HEK293 (cell line): Measurements from ENCODE around the gene FNDC1.

ENCODE experiments used
- CTCF ChIA-PET: fragments of 350-600 bp; formaldehyde crosslinking; extraction: SDS; loops from one replicate; lab custom pipeline; 2021; ENCODE audit warnings: antibody characterized with exemption; lab: Yijun Ruan, JAX
- POLR2A ChIA-PET: fragments of 300-600 bp; formaldehyde crosslinking; extraction: SDS; loops from one replicate; lab custom pipeline; 2020; ENCODE audit warnings: antibody characterized with exemption, inconsistent platforms; lab: Yijun Ruan, JAX
- H3K27ac ChIP-seq: fragments of 200-500 bp; sonication (Bioruptor generic); 2 replicates; pipeline ENCODE4 v1.5.1; 2014; ENCODE audit warnings: low read depth, low read length, control low read depth, inconsistent platforms; ENCODE audit errors: extremely low read depth
- H3K36me3 ChIP-seq, 2 experiments: fragments of 200-500 bp in 1 of 2; sonication (Bioruptor generic) in 1 of 2; 1 replicate in 1 of 2; 2 replicates in 1 of 2; pipeline ENCODE4 v1.5.1; 2014 to 2017; ENCODE audit warnings: inconsistent platforms in 2 of 2, low read length in 2 of 2; ENCODE audit not compliant: control insufficient read depth in 2 of 2, insufficient read depth in 1 of 2
- H3K4me1 ChIP-seq: fragments of 200-500 bp; sonication (Bioruptor generic); 2 replicates; pipeline ENCODE4 v1.5.1; 2014; ENCODE audit warnings: mild to moderate bottlenecking, low read length, inconsistent platforms; ENCODE audit not compliant: control insufficient read depth, insufficient read depth
- H3K4me3 ChIP-seq: 2 replicates; pipeline ENCODE4 v1.5.1; 2011; ENCODE audit warnings: low read depth, mild to moderate bottlenecking, control low read depth, low read length, moderate library complexity
- H3K9me3 ChIP-seq: fragments of 200-500 bp; sonication (Bioruptor generic); 2 replicates; pipeline ENCODE4 v1.5.1; 2014; ENCODE audit warnings: low read depth, low read length, inconsistent platforms; ENCODE audit not compliant: control insufficient read depth, insufficient read depth
- ZFHX2 ChIP-seq: fragments of 450-650 bp; formaldehyde crosslinking; conservative IDR thresholded peaks from 2 replicates; pipeline ENCODE4 v1.5.1; 2016; ENCODE audit warnings: missing biosample characterization, missing genetic modification characterization
- ZNF114 ChIP-seq: fragments of 450-650 bp; formaldehyde crosslinking; IDR thresholded peaks from 2 replicates; pipeline ENCODE4 v1.5.0; 2017; ENCODE audit warnings: missing biosample characterization, missing genetic modification characterization
- ZNF140 ChIP-seq: fragments of 450-650 bp; formaldehyde crosslinking; IDR thresholded peaks from 2 replicates; pipeline ENCODE4 v1.5.1; 2016; ENCODE audit warnings: missing biosample characterization, missing genetic modification characterization
- ZNF19 ChIP-seq: fragments of 450-650 bp; formaldehyde crosslinking; IDR thresholded peaks from 2 replicates; pipeline ENCODE4; 2016; ENCODE audit warnings: missing biosample characterization, missing genetic modification characterization, low read depth
- ZNF311 ChIP-seq: fragments of 450-650 bp; formaldehyde crosslinking; IDR thresholded peaks from 2 replicates; pipeline ENCODE4 v1.5.1; 2017; ENCODE audit warnings: missing biosample characterization, missing genetic modification characterization, borderline replicate concordance
- ZNF510 ChIP-seq: fragments of 450-650 bp; formaldehyde crosslinking; IDR thresholded peaks from 2 replicates; pipeline ENCODE4 v1.5.1; 2018; ENCODE audit warnings: mild to moderate bottlenecking, missing genetic modification characterization, missing biosample characterization; ENCODE audit not compliant: insufficient replicate concordance
- ZNF514 ChIP-seq: fragments of 450-650 bp; formaldehyde crosslinking; IDR thresholded peaks from 2 replicates; pipeline ENCODE4 v1.5.1; 2016; ENCODE audit warnings: missing biosample characterization, missing genetic modification characterization
- ZNF544 ChIP-seq: fragments of 450-650 bp; formaldehyde crosslinking; IDR thresholded peaks from 2 replicates; pipeline ENCODE4 v1.5.0; 2017; ENCODE audit warnings: missing biosample characterization, missing genetic modification characterization
- ZNF561 ChIP-seq: fragments of 450-650 bp; IDR thresholded peaks from 2 replicates; pipeline ENCODE4 v1.5.1; 2018; ENCODE audit warnings: missing biosample characterization, missing genetic modification characterization, borderline replicate concordance
- ZNF629 ChIP-seq: fragments of 450-650 bp; formaldehyde crosslinking; IDR thresholded peaks from 2 replicates; pipeline ENCODE4 v1.5.1; 2017; ENCODE audit warnings: missing biosample characterization, missing genetic modification characterization
- ZNF654 ChIP-seq: fragments of 450-650 bp; formaldehyde crosslinking; IDR thresholded peaks from 2 replicates; pipeline ENCODE4 v1.5.1; 2016; ENCODE audit warnings: low read depth, missing biosample characterization, missing genetic modification characterization
- TF ChIP-seq, protein P1 (sequence below): fragments of 450-650 bp; formaldehyde crosslinking; IDR thresholded peaks from 2 replicates; pipeline ENCODE4 v1.5.1; 2017; ENCODE audit warnings: missing biosample characterization, mild to moderate bottlenecking, missing genetic modification characterization, moderate library complexity
- TF ChIP-seq, protein P2 (sequence below): fragments of 450-650 bp; formaldehyde crosslinking; IDR thresholded peaks from 2 replicates; pipeline ENCODE4 v1.5.1; 2016; ENCODE audit warnings: missing biosample characterization, missing genetic modification characterization
- TF ChIP-seq, protein P3 (sequence below): fragments of 450-650 bp; formaldehyde crosslinking; IDR thresholded peaks from 2 replicates; pipeline ENCODE4 v1.5.1; 2017; ENCODE audit warnings: missing biosample characterization, missing genetic modification characterization
- TF ChIP-seq, protein P4 (sequence below): fragments of 450-650 bp; formaldehyde crosslinking; IDR thresholded peaks from 2 replicates; pipeline ENCODE4 v1.5.1; 2016; ENCODE audit warnings: missing biosample characterization, missing genetic modification characterization, low read depth
- TF ChIP-seq, protein P5 (sequence below): fragments of 450-650 bp; formaldehyde crosslinking; IDR thresholded peaks from 2 replicates; pipeline ENCODE4 v1.5.1; 2016; ENCODE audit warnings: missing biosample characterization, missing genetic modification characterization, borderline replicate concordance
- TF ChIP-seq, protein P6 (sequence below): fragments of 450-650 bp; formaldehyde crosslinking; IDR thresholded peaks from 2 replicates; pipeline ENCODE4 v1.5.1; 2016; ENCODE audit warnings: missing biosample characterization, missing genetic modification characterization

FNDC1 gene

DNA sequence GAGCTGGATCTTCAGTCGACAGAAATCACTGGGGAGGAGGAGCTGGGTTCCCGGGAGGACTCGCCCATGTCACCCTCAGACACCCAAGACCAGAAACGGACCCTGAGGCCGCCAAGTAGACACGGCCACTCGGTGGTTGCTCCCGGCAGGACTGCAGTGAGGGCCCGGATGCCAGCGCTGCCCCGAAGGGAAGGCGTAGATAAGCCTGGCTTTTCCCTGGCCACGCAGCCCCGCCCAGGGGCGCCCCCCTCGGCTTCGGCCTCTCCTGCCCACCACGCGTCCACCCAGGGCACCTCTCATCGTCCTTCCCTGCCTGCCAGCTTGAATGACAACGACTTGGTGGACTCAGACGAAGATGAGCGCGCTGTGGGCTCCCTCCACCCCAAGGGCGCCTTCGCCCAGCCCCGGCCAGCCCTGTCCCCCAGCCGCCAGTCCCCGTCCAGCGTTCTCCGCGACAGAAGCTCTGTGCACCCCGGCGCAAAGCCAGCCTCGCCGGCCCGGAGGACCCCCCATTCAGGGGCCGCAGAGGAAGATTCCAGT is 63.0 kb downstream of the FNDC1 start (continued):
- TF ChIP-seq, protein P1, sequence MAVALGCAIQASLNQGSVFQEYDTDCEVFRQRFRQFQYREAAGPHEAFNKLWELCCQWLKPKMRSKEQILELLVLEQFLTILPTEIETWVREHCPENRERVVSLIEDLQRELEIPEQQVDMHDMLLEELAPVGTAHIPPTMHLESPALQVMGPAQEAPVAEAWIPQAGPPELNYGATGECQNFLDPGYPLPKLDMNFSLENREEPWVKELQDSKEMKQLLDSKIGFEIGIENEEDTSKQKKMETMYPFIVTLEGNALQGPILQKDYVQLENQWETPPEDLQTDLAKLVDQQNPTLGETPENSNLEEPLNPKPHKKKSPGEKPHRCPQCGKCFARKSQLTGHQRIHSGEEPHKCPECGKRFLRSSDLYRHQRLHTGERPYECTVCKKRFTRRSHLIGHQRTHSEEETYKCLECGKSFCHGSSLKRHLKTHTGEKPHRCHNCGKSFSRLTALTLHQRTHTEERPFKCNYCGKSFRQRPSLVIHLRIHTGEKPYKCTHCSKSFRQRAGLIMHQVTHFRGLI (tag by site-specific recombination) = no peak
- TF ChIP-seq, protein P2, sequence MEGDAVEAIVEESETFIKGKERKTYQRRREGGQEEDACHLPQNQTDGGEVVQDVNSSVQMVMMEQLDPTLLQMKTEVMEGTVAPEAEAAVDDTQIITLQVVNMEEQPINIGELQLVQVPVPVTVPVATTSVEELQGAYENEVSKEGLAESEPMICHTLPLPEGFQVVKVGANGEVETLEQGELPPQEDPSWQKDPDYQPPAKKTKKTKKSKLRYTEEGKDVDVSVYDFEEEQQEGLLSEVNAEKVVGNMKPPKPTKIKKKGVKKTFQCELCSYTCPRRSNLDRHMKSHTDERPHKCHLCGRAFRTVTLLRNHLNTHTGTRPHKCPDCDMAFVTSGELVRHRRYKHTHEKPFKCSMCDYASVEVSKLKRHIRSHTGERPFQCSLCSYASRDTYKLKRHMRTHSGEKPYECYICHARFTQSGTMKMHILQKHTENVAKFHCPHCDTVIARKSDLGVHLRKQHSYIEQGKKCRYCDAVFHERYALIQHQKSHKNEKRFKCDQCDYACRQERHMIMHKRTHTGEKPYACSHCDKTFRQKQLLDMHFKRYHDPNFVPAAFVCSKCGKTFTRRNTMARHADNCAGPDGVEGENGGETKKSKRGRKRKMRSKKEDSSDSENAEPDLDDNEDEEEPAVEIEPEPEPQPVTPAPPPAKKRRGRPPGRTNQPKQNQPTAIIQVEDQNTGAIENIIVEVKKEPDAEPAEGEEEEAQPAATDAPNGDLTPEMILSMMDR (tag by site-specific recombination) = no peak
- TF ChIP-seq, protein P3, sequence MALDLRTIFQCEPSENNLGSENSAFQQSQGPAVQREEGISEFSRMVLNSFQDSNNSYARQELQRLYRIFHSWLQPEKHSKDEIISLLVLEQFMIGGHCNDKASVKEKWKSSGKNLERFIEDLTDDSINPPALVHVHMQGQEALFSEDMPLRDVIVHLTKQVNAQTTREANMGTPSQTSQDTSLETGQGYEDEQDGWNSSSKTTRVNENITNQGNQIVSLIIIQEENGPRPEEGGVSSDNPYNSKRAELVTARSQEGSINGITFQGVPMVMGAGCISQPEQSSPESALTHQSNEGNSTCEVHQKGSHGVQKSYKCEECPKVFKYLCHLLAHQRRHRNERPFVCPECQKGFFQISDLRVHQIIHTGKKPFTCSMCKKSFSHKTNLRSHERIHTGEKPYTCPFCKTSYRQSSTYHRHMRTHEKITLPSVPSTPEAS (tag by site-specific recombination) = no peak
- TF ChIP-seq ZNF19 = no peak
- TF ChIP-seq ZNF140 (tag by site-specific recombination) = no peak

DNA sequence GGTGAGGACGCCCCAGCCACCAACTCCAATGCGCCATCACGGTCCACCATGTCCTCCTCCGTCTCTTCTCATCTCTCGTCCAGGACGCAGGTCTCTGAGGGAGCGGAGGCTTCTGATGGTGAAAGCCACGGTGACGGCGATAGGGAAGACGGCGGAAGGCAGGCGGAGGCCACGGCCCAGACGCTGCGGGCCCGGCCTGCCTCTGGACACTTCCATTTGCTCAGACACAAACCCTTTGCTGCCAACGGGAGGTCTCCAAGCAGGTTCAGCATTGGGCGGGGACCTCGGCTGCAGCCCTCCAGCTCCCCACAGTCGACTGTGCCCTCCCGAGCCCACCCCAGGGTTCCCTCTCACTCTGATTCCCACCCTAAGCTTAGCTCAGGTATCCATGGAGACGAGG is 63.6 kb downstream of the FNDC1 start:
- ChIA-PET CTCF (interaction anchor here (0.6 kb wide), 1 partner anchor 21 kb away, joined by 4 read pairs; no protein-coding TSS in a partner anchor), POLR2A (no interaction called here)
- no peaks in the 10 kb centered on the region for H3K4me1 ChIP-seq
- no peak overlapping the region for H3K27ac ChIP-seq
- no peaks in the 10 kb centered on the region for H3K36me3 ChIP-seq
- H3K9me3 ChIP-seq = no peaks in the 10 kb centered on the region
- no peak overlapping the region for H3K4me3 ChIP-seq
- TF ChIP-seq ZNF510 (tag by site-specific recombination) (no peak), ZFHX2 (tag by site-specific recombination) (no peak)
- TF ChIP-seq, all 188 proteins: peak for 0

DNA sequence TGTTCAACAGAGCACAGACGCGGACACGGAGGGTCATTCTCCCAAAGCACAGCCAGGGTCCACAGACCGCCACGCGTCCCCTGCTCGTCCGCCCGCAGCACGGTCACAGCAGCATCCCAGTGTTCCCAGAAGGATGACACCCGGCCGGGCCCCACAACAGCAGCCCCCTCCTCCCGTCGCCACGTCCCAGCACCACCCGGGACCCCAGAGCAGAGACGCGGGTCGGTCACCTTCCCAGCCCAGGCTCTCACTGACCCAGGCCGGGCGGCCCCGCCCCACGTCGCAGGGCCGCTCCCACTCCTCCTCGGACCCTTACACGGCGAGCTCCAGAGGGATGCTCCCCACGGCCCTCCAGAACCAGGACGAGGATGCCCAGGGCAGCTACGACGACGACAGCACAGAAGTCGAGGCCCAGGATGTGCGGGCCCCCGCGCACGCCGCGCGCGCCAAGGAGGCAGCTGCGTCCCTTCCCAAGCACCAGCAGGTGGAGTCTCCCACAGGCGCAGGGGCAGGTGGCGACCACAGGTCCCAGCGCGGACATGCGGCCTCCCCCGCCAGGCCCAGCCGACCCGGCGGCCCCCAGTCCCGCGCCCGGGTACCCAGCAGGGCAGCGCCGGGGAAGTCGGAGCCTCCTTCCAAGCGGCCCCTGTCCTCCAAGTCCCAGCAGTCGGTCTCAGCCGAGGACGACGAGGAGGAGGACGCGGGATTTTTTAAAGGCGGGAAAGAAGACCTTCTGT is 64.3 kb downstream of the FNDC1 start:
- ChIA-PET CTCF (no interaction called here), POLR2A (no interaction called here)
- H3K4me3 ChIP-seq = no peak overlapping the region
- H3K36me3 ChIP-seq = no peaks in the 10 kb centered on the region
- H3K27ac ChIP-seq = no peak overlapping the region
- TF ChIP-seq ZNF114 (tag by site-specific recombination) (no peak), ZNF654 (no peak), ZNF311 (tag by site-specific recombination) (no peak)
- TF ChIP-seq, protein P4, sequence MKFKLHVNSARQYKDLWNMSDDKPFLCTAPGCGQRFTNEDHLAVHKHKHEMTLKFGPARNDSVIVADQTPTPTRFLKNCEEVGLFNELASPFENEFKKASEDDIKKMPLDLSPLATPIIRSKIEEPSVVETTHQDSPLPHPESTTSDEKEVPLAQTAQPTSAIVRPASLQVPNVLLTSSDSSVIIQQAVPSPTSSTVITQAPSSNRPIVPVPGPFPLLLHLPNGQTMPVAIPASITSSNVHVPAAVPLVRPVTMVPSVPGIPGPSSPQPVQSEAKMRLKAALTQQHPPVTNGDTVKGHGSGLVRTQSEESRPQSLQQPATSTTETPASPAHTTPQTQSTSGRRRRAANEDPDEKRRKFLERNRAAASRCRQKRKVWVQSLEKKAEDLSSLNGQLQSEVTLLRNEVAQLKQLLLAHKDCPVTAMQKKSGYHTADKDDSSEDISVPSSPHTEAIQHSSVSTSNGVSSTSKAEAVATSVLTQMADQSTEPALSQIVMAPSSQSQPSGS = no peak
- H3K4me1 ChIP-seq = no peaks in the 10 kb centered on the region
- no peaks in the 10 kb centered on the region for H3K9me3 ChIP-seq

DNA sequence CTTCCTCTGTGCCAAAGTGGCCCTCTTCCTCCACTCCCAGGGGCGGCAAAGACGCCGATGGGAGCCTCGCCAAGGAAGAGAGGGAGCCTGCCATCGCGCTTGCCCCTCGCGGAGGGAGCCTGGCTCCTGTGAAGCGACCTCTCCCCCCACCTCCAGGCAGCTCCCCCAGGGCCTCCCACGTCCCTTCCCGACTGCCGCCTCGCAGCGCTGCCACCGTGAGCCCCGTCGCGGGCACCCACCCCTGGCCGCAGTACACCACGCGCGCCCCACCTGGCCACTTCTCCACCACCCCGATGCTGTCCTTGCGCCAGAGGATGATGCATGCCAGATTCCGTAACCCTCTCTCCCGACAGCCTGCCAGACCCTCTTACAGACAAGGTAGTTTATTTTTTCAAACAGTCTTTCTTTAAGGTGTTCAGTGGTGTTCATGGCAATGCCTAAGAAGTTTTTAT is 64.9 kb downstream of the FNDC1 start:
- POLR2A ChIA-PET = no interaction called here
- CTCF ChIA-PET = interaction anchor here (0.7 to 3.8 kb wide), 2 partner anchors 19 to 35 kb away, joined by 5 to 29 read pairs; no protein-coding TSS in a partner anchor
- Histone ChIP-seq H3K4me1 (no peaks in the 10 kb centered on the region), H3K4me3 (no peak overlapping the region), H3K9me3 (no peaks in the 10 kb centered on the region), H3K27ac (no peak overlapping the region), H3K36me3 (no peaks in the 10 kb centered on the region)
- no peak for TF ChIP-seq ZNF561 (tag by site-specific recombination)
- TF ChIP-seq, protein P5, sequence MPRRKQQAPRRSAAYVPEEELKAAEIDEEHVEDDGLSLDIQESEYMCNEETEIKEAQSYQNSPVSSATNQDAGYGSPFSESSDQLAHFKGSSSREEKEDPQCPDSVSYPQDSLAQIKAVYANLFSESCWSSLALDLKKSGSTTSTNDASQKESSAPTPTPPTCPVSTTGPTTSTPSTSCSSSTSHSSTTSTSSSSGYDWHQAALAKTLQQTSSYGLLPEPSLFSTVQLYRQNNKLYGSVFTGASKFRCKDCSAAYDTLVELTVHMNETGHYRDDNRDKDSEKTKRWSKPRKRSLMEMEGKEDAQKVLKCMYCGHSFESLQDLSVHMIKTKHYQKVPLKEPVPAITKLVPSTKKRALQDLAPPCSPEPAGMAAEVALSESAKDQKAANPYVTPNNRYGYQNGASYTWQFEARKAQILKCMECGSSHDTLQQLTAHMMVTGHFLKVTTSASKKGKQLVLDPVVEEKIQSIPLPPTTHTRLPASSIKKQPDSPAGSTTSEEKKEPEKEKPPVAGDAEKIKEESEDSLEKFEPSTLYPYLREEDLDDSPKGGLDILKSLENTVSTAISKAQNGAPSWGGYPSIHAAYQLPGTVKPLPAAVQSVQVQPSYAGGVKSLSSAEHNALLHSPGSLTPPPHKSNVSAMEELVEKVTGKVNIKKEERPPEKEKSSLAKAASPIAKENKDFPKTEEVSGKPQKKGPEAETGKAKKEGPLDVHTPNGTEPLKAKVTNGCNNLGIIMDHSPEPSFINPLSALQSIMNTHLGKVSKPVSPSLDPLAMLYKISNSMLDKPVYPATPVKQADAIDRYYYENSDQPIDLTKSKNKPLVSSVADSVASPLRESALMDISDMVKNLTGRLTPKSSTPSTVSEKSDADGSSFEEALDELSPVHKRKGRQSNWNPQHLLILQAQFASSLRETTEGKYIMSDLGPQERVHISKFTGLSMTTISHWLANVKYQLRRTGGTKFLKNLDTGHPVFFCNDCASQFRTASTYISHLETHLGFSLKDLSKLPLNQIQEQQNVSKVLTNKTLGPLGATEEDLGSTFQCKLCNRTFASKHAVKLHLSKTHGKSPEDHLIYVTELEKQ (tag by site-specific recombination) = no peak
- TF ChIP-seq ZNF514 (tag by site-specific recombination) = no peak
- TF ChIP-seq, protein P6, sequence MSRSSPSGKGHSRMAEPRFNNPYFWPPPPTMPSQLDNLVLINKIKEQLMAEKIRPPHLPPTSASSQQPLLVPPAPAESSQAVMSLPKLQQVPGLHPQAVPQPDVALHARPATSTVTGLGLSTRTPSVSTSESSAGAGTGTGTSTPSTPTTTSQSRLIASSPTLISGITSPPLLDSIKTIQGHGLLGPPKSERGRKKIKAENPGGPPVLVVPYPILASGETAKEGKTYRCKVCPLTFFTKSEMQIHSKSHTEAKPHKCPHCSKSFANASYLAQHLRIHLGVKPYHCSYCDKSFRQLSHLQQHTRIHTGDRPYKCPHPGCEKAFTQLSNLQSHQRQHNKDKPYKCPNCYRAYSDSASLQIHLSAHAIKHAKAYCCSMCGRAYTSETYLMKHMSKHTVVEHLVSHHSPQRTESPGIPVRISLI (tag by site-specific recombination) = no peak
- TF ChIP-seq ZNF629 (tag by site-specific recombination) = no peak
- TF ChIP-seq ZNF544 (tag by site-specific recombination) = no peak
